HG03342 (cell line): ENCODE data around the gene VAV3.

ENCODE experiments used
- ATAC-seq: cut with Tn5 transposase; IDR thresholded peaks from one replicate; pipeline ENCODE4 v1.9.1; 2021; ENCODE audit warnings: mild to moderate bottlenecking, moderate library complexity; ENCODE audit not compliant: unreplicated experiment

Gene VAV3

GRCh38 chr1:107545879-107546278 is 419.1 kb downstream of the VAV3 start:
- no peak for ATAC-seq

DNA sequence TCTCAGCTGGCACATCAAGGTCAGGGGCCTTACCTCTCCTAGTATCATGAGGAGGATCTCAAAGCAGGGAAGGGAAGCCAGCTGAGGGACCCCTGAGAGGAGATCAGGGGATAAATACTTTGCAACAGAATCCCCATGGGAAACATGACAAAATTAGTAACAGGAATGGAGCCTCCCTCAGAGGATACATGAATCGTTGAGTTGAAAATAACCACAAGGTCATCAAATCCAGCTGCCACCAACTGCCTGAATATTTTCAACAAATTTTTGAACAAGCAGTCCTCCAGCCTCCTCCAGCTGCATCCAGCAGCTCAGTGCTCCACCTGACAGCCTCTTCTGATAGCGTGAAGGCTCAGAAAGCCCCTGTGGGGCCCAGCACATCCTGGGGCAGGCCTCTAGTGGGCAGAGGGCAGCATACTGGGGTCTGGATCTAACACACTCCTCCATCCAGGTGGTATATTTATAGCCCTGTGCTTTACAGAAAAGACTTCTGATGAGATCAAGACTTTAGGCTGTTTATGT is 419.9 kb downstream of the VAV3 start:
- ATAC-seq, result no peak

DNA sequence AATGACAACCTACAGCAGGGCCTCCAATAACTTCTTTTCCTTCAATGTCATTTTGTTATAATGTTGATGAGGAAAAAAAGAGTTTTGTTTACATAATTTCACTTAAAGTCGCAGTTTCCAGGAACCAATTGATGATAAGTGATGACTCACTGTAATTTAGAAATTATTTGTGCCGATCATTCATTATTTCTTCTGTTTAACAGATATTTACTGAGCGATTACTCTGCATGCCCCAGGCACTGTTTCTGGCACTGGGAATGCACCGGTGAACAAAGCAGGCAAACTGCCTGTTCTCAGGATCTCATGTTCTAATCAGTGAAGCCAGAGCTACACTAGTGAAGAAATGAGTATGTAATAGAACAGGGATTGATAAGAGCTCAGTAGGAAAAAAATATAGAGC is 420.7 kb downstream of the VAV3 start:
- ATAC-seq, result no peak

- ATAC-seq, result no peak
These were observed 423.6 kb downstream of the VAV3 start for GRCh38 chr1:107541412-107541811.

DNA sequence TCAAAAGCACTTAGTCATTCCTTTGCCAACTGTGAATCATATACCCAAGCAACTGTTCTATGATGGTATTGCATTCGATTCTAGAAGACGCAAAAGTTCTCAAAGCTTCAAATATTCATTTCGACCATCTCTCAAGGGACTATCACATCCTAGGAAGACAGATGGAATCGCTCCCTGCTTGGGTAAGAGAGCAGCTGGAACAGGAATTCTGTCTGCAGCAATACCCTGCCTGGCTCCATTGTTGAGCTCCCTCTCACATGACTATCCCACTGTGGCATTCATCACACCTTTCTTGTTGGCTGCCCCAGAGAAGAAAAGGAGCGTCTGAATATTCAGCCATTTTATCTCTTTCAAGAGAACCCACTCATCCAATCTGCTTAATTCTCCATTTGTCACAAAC is 426.5 kb downstream of the VAV3 start:
- no peak for ATAC-seq

- ATAC-seq, result no peak
These were observed 428.7 kb downstream of the VAV3 start for GRCh38 chr1:107536266-107536665.

GRCh38 chr1:107535091-107535490 is 429.9 kb downstream of the VAV3 start:
- ATAC-seq, result peak; percentile 52

DNA sequence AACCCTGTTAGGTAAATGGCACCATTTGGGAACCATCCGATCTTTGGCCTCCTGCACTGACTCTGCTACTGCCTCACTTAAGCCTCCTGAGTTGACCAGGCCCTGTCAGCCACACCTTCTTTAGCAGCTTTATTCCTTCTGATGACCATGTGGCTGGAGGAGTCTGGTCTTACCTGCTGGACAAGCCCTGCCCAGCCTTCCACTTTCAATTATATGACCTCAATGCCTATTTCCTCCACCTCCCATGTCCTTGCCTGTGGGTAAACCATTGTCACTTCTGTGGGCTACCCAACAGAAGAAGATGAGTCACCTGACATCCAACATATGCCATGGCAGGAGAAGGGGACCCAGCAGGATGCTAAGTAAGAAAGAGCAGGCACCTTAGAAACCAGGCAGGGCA is 430.3 kb downstream of the VAV3 start:
- ATAC-seq, result no peak

DNA sequence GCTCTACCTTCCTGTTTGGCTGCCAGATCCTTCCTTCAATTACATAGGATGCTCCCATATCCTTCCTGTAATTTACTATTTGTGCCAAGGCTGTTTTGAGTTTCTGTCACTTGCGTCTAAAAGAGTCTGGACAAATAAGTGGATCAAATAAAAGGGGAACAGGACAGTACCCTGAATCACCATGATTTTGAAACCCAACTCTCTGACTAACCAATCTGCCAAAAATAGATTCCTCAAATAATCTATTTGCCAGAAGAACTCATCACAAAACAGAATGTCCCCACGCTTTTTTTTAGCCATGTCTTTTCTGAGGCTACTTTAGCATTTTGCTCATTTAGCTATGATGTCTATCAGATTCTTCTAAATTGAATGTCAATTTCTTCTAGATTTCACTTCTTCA is 431.5 kb downstream of the VAV3 start:
- no peak for ATAC-seq

- no peak for ATAC-seq
These were observed 432.7 kb downstream of the VAV3 start for GRCh38 chr1:107532318-107532717.

- no peak for ATAC-seq
These were observed 433.7 kb downstream of the VAV3 start for GRCh38 chr1:107531065-107531908.

DNA sequence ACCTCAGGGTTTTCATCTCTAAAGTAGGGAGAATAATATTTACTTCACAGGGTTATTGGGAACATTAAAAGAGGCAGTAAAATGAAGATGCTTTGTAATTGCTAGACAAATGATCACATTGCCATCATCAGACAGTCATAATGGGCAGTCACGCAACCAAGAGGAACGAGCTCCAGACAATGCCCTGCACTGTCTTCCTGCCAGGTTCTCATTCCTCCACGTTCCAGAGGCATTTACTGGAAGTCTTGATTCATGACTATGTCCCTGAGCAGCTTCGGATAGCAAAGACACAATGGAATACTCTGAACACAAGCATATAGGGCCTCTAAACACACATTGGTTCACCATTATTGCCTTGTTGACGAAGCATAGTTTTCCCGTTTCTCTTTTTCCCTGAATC is 434.4 kb downstream of the VAV3 start:
- ATAC-seq, result no peak

GRCh38 chr1:107529511-107530149 is 435.4 kb downstream of the VAV3 start:
- peak; percentile 97 for ATAC-seq

DNA sequence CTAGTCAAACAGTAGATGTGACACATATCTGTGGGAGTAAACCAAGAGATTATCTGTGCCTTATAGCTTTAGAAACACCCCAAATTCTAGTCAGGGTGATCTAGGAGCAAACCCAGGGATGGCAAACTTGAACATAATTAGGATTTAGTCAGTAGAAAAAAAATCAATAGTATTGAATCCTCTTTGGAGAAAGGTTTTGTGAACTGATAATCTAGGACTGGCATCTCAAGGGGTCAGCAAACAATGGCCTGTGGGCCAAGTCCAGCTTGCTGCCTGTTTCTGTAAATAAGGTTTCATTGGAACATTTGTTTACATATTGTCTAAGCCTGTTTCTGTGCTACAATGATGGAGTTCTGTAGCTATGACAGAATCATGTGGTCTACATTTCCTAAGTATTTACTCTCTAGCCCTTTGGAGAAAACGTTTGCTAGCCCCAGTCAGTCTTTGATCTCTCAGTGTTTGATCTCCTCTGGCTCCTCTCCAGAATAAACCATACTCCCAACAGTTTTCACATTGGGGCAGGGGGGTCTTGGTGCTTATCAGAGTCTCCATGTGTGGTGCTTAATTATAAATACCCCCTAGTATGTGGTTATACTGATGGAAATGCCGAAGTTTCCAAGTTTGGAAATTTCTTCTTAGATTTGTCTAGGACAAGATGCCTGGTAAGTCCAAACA is 438.3 kb downstream of the VAV3 start:
- ATAC-seq, result no peak

- ATAC-seq, result no peak
These were observed 439.0 kb downstream of the VAV3 start for GRCh38 chr1:107525961-107526360.

DNA sequence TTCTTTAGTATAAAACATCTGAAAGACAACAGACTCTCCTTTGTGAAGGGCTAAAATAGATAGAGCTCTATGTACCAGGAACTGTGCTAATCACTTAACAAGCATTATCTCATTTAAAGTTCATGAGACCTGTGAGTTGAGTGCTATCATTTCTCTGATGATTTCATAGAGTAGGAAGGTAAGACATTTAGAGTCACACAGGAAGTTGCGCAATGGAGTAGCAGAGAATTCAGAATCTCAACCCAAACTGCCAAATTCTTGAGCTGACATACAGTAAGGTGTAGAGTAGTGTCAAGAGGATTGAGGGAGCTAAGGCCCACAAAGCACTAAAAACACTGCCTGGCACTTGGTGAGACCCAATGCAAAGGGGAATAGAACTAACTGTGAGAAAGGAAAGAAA is 439.8 kb downstream of the VAV3 start:
- no peak for ATAC-seq

GRCh38 chr1:107524301-107524700 is 440.7 kb downstream of the VAV3 start:
- ATAC-seq, result no peak

GRCh38 chr1:107523736-107524135 is 441.2 kb downstream of the VAV3 start:
- no peak for ATAC-seq

- ATAC-seq, result no peak
These were observed 441.9 kb downstream of the VAV3 start for GRCh38 chr1:107523061-107523460.
